RWPE2 (cell line): Measurements from ENCODE around the gene SPPL2B.

ENCODE experiments used
- ATAC-seq: fragments of 200-7000 bp; cut with Tn5 transposase; 3 replicates; pipeline ENCODE4 v1.9.1; 2021; ENCODE audit warnings: low read depth
- DNase-seq: peaks from one replicate; pipeline ENCODE4 v3.0.0-alpha.2; 2020; ENCODE audit warnings: low spot score
- H3K27ac ChIP-seq: fragments of 450-650 bp; 2 replicates; pipeline ENCODE4 v1.5.1; 2017; ENCODE audit warnings: mild to moderate bottlenecking; ENCODE audit not compliant: poor library complexity, severe bottlenecking
- H3K27me3 ChIP-seq: fragments of 250-450 bp; sonication (Bioruptor Pico); 2 replicates; pipeline ENCODE4 v1.5.1; 2021; ENCODE audit warnings: mild to moderate bottlenecking, moderate library complexity; ENCODE audit not compliant: insufficient read depth, poor library complexity, severe bottlenecking
- H3K36me3 ChIP-seq: fragments of 250-450 bp; sonication (Bioruptor Pico); 2 replicates; pipeline ENCODE4 v1.5.1; 2020; ENCODE audit warnings: low read depth, mild to moderate bottlenecking, moderate library complexity
- H3K4me1 ChIP-seq: fragments of 250-450 bp; sonication (Bioruptor Pico); 2 replicates; pipeline ENCODE4 v1.5.1; 2021; ENCODE audit warnings: mild to moderate bottlenecking, moderate library complexity; ENCODE audit not compliant: insufficient read depth, poor library complexity, severe bottlenecking
- H3K4me3 ChIP-seq: fragments of 250-450 bp; sonication (Bioruptor Pico); 2 replicates; pipeline ENCODE4 v1.5.1; 2021; ENCODE audit warnings: mild to moderate bottlenecking, moderate library complexity; ENCODE audit not compliant: severe bottlenecking
- H3K9me3 ChIP-seq: fragments of 250-450 bp; sonication (Bioruptor Pico); 2 replicates; pipeline ENCODE4 v1.5.1; 2021; ENCODE audit warnings: mild to moderate bottlenecking, moderate library complexity; ENCODE audit not compliant: severe bottlenecking
- TF ChIP-seq, protein P1 (sequence below): fragments of 450-650 bp; IDR thresholded peaks from one replicate; pipeline ENCODE4 v1.5.1; 2017; ENCODE audit warnings: mild to moderate bottlenecking, moderate library complexity; ENCODE audit not compliant: poor library complexity, severe bottlenecking

SPPL2B gene

GRCh38 chr19:2327773-2328400, 597 bp upstream of the SPPL2B start:
- DNase-seq: no peak
- peaks cover 13% of the 10 kb centered on the region for H3K36me3 ChIP-seq
- H3K27ac ChIP-seq: peak overlapping the region; percentile 64
- H3K9me3 ChIP-seq: no peaks in the 10 kb centered on the region
- no peaks in the 10 kb centered on the region for H3K27me3 ChIP-seq
- peak; percentile 56 for ATAC-seq
- no peaks in the 10 kb centered on the region for H3K4me1 ChIP-seq
- peak overlapping the region; percentile 60 for H3K4me3 ChIP-seq
- TF ChIP-seq, protein P1, sequence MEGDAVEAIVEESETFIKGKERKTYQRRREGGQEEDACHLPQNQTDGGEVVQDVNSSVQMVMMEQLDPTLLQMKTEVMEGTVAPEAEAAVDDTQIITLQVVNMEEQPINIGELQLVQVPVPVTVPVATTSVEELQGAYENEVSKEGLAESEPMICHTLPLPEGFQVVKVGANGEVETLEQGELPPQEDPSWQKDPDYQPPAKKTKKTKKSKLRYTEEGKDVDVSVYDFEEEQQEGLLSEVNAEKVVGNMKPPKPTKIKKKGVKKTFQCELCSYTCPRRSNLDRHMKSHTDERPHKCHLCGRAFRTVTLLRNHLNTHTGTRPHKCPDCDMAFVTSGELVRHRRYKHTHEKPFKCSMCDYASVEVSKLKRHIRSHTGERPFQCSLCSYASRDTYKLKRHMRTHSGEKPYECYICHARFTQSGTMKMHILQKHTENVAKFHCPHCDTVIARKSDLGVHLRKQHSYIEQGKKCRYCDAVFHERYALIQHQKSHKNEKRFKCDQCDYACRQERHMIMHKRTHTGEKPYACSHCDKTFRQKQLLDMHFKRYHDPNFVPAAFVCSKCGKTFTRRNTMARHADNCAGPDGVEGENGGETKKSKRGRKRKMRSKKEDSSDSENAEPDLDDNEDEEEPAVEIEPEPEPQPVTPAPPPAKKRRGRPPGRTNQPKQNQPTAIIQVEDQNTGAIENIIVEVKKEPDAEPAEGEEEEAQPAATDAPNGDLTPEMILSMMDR: no peak

DNA sequence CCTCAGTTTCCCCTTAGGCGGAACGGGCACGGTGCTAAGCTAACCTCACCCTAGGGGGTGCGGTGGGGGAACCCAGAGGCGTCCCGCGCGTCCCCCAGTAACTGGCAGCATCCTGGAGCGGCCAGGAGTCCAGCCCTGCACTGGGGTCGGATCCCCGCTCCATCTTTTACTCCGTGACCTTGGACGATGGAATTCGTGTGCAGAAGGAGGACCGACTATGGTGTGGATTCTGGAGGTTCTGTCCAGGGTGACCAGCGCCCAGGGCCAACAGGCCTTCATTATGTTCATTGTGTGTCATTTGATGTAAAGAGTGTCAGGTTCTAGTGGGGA, 630 bp downstream of the SPPL2B start:
- Histone ChIP-seq H3K27me3 (no peaks in the 10 kb centered on the region), H3K27ac (peak overlapping the region; percentile 64), H3K4me3 (peak overlapping the region; percentile 60), H3K36me3 (peaks cover 13% of the 10 kb centered on the region), H3K4me1 (no peaks in the 10 kb centered on the region), H3K9me3 (no peaks in the 10 kb centered on the region)
- ATAC-seq (peak; percentile 23; the same call in 1 of the 3 replicates), DNase-seq (no peak)
- TF ChIP-seq, protein P1: no peak

- no peaks in the 10 kb centered on the region for H3K4me1 ChIP-seq
- no peak; the same call in 2 of the 3 replicates for ATAC-seq
- no peak for DNase-seq
- no peaks in the 10 kb centered on the region for H3K9me3 ChIP-seq
- no peaks in the 10 kb centered on the region for H3K27me3 ChIP-seq
- H3K4me3 ChIP-seq: peak overlapping the region; percentile 60
- TF ChIP-seq, protein P1: no peak
- H3K36me3 ChIP-seq: peaks cover 13% of the 10 kb centered on the region
- H3K27ac ChIP-seq: no peak overlapping the region
Measured at GRCh38 chr19:2329501-2329916, 1.0 kb downstream of the SPPL2B start.

DNA sequence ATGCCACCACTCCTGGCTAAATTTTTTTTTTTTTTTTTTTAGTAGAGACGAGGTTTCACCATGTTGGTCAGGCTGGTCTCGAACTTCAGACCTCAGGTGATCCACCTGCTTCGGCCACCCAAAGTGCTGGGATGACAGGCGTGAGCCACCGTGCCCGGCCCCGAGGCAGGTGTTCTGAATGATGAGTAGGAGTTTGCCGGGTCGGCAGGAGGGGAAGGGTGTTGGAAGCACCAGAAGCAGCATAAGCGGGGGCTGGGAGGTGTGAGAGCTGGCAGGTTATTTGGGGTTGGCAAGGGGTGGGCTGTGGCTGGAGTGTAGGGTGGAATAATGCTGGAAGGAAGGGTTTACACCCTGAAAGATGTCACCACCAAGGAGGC, 1.8 kb downstream of the SPPL2B start:
- H3K27ac ChIP-seq: no peak overlapping the region
- no peak for DNase-seq
- TF ChIP-seq, protein P1: no peak
- H3K36me3 ChIP-seq: peaks cover 13% of the 10 kb centered on the region
- no peaks in the 10 kb centered on the region for H3K9me3 ChIP-seq
- H3K4me1 ChIP-seq: no peaks in the 10 kb centered on the region
- no peaks in the 10 kb centered on the region for H3K27me3 ChIP-seq
- ATAC-seq: no peak
- no peak overlapping the region for H3K4me3 ChIP-seq

- H3K27ac ChIP-seq: no peak overlapping the region
- TF ChIP-seq, protein P1: no peak
- no peak overlapping the region for H3K4me3 ChIP-seq
- peaks cover 11% of the 10 kb centered on the region for H3K36me3 ChIP-seq
- no peaks in the 10 kb centered on the region for H3K27me3 ChIP-seq
- no peak for DNase-seq
- no peak for ATAC-seq
- no peaks in the 10 kb centered on the region for H3K4me1 ChIP-seq
- no peaks in the 10 kb centered on the region for H3K9me3 ChIP-seq
Measured at GRCh38 chr19:2330632-2331284, 2.3 kb downstream of the SPPL2B start.
